HepG2 (cell line): ENCODE results near the gene DMTF1. TPM values are rescaled to one million over a fixed set of nuclear protein-coding genes. Genes with fewer than 3 reads are reported as not detected.
A peak's percentile ranks its signal among the peaks of the same experiment; 100 is the strongest.

Source experiments
- ARHGAP35 ChIP-seq: sonication (generic); formaldehyde crosslinking; IDR thresholded peaks from 2 replicates; pipeline ENCODE4 v1.9.0; 2022; ENCODE audit warnings: mild to moderate bottlenecking, inconsistent platforms, moderate library complexity, missing genetic modification reagents, borderline replicate concordance
- ATF2 ChIP-seq: sonication (generic); formaldehyde crosslinking; IDR thresholded peaks from 2 replicates; pipeline ENCODE4 v1.4.0; 2020; ENCODE audit warnings: missing genetic modification reagents
- BORCS8-MEF2B ChIP-seq: sonication (generic); formaldehyde crosslinking; IDR thresholded peaks from 2 replicates; pipeline ENCODE4 v1.8.0; 2022; ENCODE audit warnings: mild to moderate bottlenecking, missing genetic modification reagents
- BRCA1 ChIP-seq: sonication (generic); formaldehyde crosslinking; IDR thresholded peaks from 2 replicates; pipeline ENCODE4 v1.4.0; 2020; ENCODE audit warnings: missing genetic modification reagents
- CAMTA2 ChIP-seq: sonication (generic); formaldehyde crosslinking; IDR thresholded peaks from 2 replicates; pipeline ENCODE4 v1.4.0; 2020; ENCODE audit warnings: mild to moderate bottlenecking, missing genetic modification reagents, borderline replicate concordance
- EHMT2 ChIP-seq: fragments of 200-600 bp; sonication (generic); IDR thresholded peaks from 2 replicates; pipeline ENCODE4 v1.7.0; 2017; ENCODE audit warnings: antibody characterized with exemption, low read depth, low read length, borderline replicate concordance
- FUBP1 ChIP-seq: sonication (generic); formaldehyde crosslinking; IDR thresholded peaks from 2 replicates; pipeline ENCODE4 v1.5.1; 2020; ENCODE audit warnings: missing genetic modification reagents, mild to moderate bottlenecking, borderline replicate concordance
- GATAD2A ChIP-seq: IDR thresholded peaks from 2 replicates; pipeline ENCODE4 v1.6.1; 2016
- ISL2 ChIP-seq: sonication (generic); formaldehyde crosslinking; IDR thresholded peaks from 2 replicates; pipeline ENCODE4 v1.5.0; 2020; ENCODE audit warnings: missing genetic modification reagents
- MTF1 ChIP-seq: sonication (generic); formaldehyde crosslinking; IDR thresholded peaks from 2 replicates; pipeline ENCODE4 v1.5.0; 2020; ENCODE audit warnings: missing genetic modification reagents
- NCOA2 ChIP-seq: sonication (generic); formaldehyde crosslinking; IDR thresholded peaks from 2 replicates; pipeline ENCODE4 v1.8.0; 2022; ENCODE audit warnings: inconsistent platforms
- NR2C2 ChIP-seq: sonication (generic); formaldehyde crosslinking; IDR thresholded peaks from 2 replicates; pipeline ENCODE4 v1.4.0; 2020; ENCODE audit warnings: missing genetic modification reagents, mild to moderate bottlenecking, moderate library complexity, borderline replicate concordance
- RNF219 ChIP-seq: sonication (generic); formaldehyde crosslinking; IDR thresholded peaks from 2 replicates; pipeline ENCODE4 v1.5.0; 2020; ENCODE audit warnings: mild to moderate bottlenecking, missing genetic modification reagents
- SIN3B ChIP-seq: fragments of 150-350 bp; IDR thresholded peaks from 2 replicates; pipeline ENCODE4 v1.6.1; 2014; ENCODE audit warnings: low read length
- SIX4 ChIP-seq: sonication (generic); formaldehyde crosslinking; IDR thresholded peaks from 2 replicates; pipeline ENCODE4 v1.4.0; 2020; ENCODE audit warnings: missing genetic modification reagents
- THAP11 ChIP-seq: IDR thresholded peaks from 2 replicates; pipeline ENCODE4 v1.6.1; 2016; ENCODE audit warnings: missing biosample characterization, missing genetic modification reagents
- ZFP36L2 ChIP-seq: sonication (generic); formaldehyde crosslinking; IDR thresholded peaks from 2 replicates; pipeline ENCODE4 v1.4.0; 2020; ENCODE audit warnings: missing genetic modification reagents
- ZGPAT ChIP-seq: IDR thresholded peaks from 2 replicates; pipeline ENCODE4 v1.6.1; 2016; ENCODE audit warnings: mild to moderate bottlenecking
- ZNF143 ChIP-seq: sonication (generic); formaldehyde crosslinking; IDR thresholded peaks from 2 replicates; pipeline ENCODE4 v1.4.0; 2020; ENCODE audit warnings: missing genetic modification reagents
- ZNF230 ChIP-seq: sonication (generic); formaldehyde crosslinking; IDR thresholded peaks from 2 replicates; pipeline ENCODE4 v1.4.0; 2020; ENCODE audit warnings: mild to moderate bottlenecking, missing genetic modification reagents
- ZNF24 ChIP-seq: fragments of 450-650 bp; IDR thresholded peaks from 2 replicates; pipeline ENCODE4 v1.6.1; 2017; ENCODE audit warnings: antibody characterized with exemption, mild to moderate bottlenecking
- ZNF329 ChIP-seq: sonication (generic); formaldehyde crosslinking; IDR thresholded peaks from 2 replicates; pipeline ENCODE4 v1.9.0; 2021; ENCODE audit warnings: low read depth, mild to moderate bottlenecking, missing genetic modification reagents
- ZNF383 ChIP-seq: sonication (generic); formaldehyde crosslinking; IDR thresholded peaks from 2 replicates; pipeline ENCODE4 v1.4.0; 2020; ENCODE audit warnings: missing genetic modification reagents, mild to moderate bottlenecking, borderline replicate concordance
- ZNF75D ChIP-seq: sonication (generic); formaldehyde crosslinking; IDR thresholded peaks from 2 replicates; pipeline ENCODE4 v1.8.1; 2023; ENCODE audit warnings: missing genetic modification reagents, mild to moderate bottlenecking, borderline replicate concordance
- polyA plus RNA-seq, 8 experiments: library from polyadenylated mRNA; depleted of rRNA in 3 of 8; stranded (reverse) in 7 of 8; unstranded in 1 of 8; fragments of >200 nt; fragmentation: Illumina TruSeq in 4 of 8; extraction: Trizol in 4 of 8; gene quantifications; 2 replicates each; pipeline versions ENCODE4 v1.2.1 to v1.2.3, GENCODE V29; 2011 to 2016; ENCODE audit warnings: low read depth in 4 of 8, missing spikeins in 1 of 8, mixed read lengths in 1 of 8; ENCODE audit not compliant: insufficient read depth in 1 of 8
- total RNA-seq, 5 experiments: library from RNA; depleted of rRNA; stranded (reverse); fragments of >200 nt; fragmentation: Illumina TruSeq; extraction: Trizol; gene quantifications; 2 replicates each; pipeline ENCODE4 v1.2.3, GENCODE V29; 2016; ENCODE audit warnings: low read depth in 1 of 5

DMTF1 gene
- total and polyA plus RNA-seq, 2 of the 13 experiments (the other 11 are each of a cell fraction or from before 2014, with no cell fraction given): 45.8 to 132 TPM

- TF ChIP-seq RNF219 (CRISPR knock-in tag) (no peak), NCOA2 (no peak), BRCA1 (peak; percentile 25; the same call in 1 of the 2 replicates), ZFP36L2 (CRISPR knock-in tag) (no peak), EHMT2 (no peak), ARHGAP35 (CRISPR knock-in tag) (no peak), ZNF75D (CRISPR knock-in tag) (no peak), ZNF383 (peak; percentile 80; the same call in 1 of the 2 replicates), ZNF230 (peak; percentile 85), BORCS8-MEF2B (CRISPR knock-in tag) (peak; percentile 88), SIN3B (no peak; the same call in 1 of the 2 replicates), THAP11 (CRISPR knock-in tag) (peak; percentile 90), ISL2 (CRISPR knock-in tag) (peak; percentile 82; the same call in 1 of the 2 replicates), SIX4 (CRISPR knock-in tag) (no peak; the same call in 1 of the 2 replicates), ZNF24 (no peak), MTF1 (CRISPR knock-in tag) (no peak), ZNF329 (CRISPR knock-in tag) (no peak; the same call in 1 of the 2 replicates), ATF2 (CRISPR knock-in tag) (0 out of 2 replicates have a peak, but pooled peaks have one; percentile 56), CAMTA2 (peak; percentile 64; the same call in 1 of the 2 replicates), NR2C2 (CRISPR knock-in tag) (peak; percentile 66), FUBP1 (CRISPR knock-in tag) (no peak), ZGPAT (peak; percentile 96), GATAD2A (no peak), ZNF143 (CRISPR knock-in tag) (peak; percentile 55)
These were observed at the start of gene DMTF1 (continued) for GRCh38 chr7:87152112-87152896.
